Testis (tissue), 2 donors: ENCODE measurements around the gene SMOC2.

Experiments
- CTCF ChIP-seq, 3 experiments: fragments of 450-650 bp in 2 of 3; fragments of 200-600 bp in 1 of 3; sonication (generic) in 1 of 3; IDR thresholded peaks; one replicate each; pipeline ENCODE4 v1.5.1; 2016 to 2019; ENCODE audit warnings: antibody characterized with exemption in 3 of 3, mild to moderate bottlenecking in 2 of 3, moderate library complexity in 1 of 3
- POLR2A ChIP-seq: fragments of 450-650 bp; IDR thresholded peaks from one replicate; pipeline ENCODE4 v1.6.1; 2017; ENCODE audit warnings: antibody characterized with exemption, mild to moderate bottlenecking, moderate library complexity

GRCh38 chr6:168493976-168494375 lies 53.0 kb downstream of the SMOC2 start:
- no peak for TF ChIP-seq POLR2A
- TF ChIP-seq CTCF (IDR thresholded peaks at IDR 0.05) = no peak
